GM21515 (cell line): Measurements from ENCODE around the gene KIAA1958.

Experiments used
- ATAC-seq: cut with Tn5 transposase; IDR thresholded peaks from one replicate; pipeline ENCODE4 v1.9.1; 2021; ENCODE audit not compliant: unreplicated experiment

The KIAA1958 gene

GRCh38 chr9:112529316-112529715 lies 42.7 kb downstream of the KIAA1958 start:
- no peak for ATAC-seq

DNA sequence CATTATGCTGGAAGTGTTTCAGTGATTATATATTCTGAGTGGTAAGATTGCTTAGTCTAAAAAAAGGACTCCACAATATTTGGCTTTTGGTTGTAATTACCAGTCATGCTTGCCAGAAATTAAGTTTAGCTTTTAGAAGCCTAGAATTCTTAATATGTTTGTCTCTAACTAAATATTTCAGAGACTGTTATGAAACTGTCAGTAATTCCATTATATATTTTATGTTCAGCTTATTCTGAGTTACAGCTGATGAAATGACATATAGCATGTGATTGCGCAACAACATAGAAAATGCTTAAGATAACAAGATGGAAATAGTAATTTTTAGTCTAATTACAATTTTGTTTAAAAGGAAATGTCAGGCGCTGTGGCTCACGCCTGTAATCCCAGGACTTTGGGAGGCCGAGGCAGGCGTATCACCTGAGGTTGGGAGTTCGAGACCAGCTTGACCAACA lies 44.2 kb downstream of the KIAA1958 start:
- no peak for ATAC-seq

- ATAC-seq = no peak
These were observed 45.1 kb downstream of the KIAA1958 start for GRCh38 chr9:112531666-112532282.

DNA sequence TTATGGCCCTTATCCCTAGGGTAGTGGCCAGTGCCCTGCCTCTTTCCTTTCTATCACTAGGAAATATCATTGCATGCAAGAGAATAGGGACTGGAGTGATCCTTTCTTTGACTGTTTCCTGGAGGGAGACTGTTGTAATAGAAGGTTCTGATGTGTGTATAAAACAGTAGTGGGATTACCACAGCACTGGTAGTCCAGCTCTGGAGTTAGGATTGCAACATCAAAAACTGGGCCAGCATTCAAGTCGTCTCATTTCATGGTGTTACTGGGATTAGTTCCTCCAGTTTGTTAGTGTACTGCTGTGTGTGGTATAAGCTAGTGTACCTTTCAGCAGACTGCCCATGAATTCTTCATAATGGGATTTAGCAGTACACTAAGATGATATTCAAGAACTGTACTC lies 45.8 kb downstream of the KIAA1958 start:
- ATAC-seq = no peak

- no peak for ATAC-seq
These were observed 47.0 kb downstream of the KIAA1958 start for GRCh38 chr9:112533660-112534059.

GRCh38 chr9:112535301-112535700 lies 48.7 kb downstream of the KIAA1958 start:
- no peak for ATAC-seq

GRCh38 chr9:112535811-112536210 lies 49.2 kb downstream of the KIAA1958 start:
- no peak for ATAC-seq

DNA sequence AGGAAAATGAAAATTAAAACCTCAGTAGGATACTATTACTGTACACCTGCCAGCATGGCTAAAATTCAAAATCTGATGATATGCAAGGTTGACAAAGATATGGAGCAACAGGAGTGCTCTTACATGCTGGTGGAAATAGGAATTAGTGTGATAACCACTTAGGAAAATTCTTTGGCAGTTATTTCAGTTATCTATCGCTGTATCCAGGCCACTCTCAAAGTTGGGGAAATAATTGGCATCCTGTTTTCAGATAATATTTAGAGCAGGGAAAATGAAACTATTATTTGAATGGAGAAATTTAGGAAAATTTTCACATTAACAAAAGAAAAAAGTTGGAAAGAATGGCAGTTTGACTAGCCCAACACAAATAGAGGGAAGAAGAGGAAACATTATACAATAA lies 50.9 kb downstream of the KIAA1958 start:
- ATAC-seq = no peak

- ATAC-seq = no peak
These were observed 54.2 kb downstream of the KIAA1958 start for GRCh38 chr9:112540800-112541199.

DNA sequence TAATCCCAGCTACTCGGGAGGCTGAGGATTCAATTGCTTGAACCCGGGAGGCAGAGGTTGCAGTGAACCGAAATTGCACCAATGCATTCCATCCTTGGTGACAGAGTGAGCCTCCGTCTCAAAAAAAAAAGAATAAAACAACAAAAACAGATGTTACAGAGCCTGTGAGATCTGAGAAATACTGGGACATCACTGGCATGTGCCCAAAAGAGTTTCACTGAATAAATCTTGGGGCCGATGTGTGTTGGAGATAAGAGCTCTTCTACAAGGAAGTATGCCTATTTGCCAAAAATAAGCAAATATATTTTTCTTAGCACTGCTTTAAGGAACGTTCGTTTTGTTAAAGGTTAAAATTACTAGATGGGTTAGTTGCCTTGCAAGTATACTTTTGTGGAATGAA lies 55.1 kb downstream of the KIAA1958 start:
- no peak for ATAC-seq

GRCh38 chr9:112542593-112543292 lies 56.1 kb downstream of the KIAA1958 start:
- ATAC-seq = no peak

GRCh38 chr9:112544477-112544876 lies 57.9 kb downstream of the KIAA1958 start:
- no peak for ATAC-seq

- no peak for ATAC-seq
These were observed 58.6 kb downstream of the KIAA1958 start for GRCh38 chr9:112545237-112545636.

DNA sequence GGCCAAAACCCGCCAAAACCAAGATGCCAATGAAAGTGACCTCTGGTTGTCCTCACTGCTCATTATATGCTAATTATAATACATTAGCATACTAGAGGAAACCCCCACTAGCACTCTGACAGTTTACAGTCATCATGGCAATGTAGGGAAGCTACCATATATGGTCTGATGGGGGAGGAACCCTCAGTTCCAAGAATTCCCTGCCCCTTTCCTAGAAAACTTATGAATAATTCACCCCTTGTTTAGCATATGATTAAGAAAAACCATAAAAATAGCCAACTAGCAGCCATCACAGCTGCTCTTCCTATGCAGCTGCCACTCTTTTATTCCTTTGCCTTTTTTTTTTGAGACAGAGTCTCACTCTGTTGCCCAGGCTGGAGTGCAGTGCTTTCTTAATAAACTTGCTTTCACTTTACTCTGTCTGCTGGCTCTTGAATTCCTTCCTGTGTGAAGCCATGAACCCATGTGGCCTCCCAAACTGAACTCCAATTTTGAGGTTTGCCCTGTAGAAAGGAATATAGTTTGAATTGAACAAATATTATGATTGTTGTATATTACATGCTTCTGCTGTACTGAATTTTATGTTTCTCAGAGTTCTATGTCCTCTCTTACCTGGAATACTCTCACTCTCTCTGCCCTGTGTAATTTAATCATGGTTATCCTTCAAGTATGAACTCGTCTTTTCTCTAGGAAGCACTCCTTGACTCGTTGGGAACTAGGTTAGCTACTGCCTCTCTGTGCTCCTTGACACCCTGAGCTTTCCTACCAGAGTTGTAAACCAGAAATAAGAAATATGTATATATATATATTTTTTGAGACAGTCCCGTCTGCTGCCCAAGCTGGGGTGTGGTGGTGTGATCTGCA lies 59.8 kb downstream of the KIAA1958 start:
- no peak for ATAC-seq

DNA sequence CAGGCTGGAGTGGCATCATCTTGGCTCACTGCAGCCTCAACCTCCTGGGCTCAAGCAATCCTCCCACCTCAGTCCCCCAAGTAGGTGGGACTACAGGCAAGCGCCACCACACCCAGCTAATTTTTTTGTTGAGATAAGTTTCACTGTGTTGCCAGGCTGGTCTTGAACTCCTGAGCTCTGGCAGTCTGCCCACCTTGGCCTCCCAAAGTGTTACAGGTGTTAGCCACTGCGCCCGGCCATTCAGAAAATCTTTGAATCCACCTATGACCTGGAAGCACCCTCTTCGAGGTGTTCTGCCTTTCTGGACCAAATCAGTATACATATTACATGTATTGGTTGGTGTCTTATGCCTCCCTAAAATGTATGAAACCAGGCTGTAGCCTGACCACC lies 61.4 kb downstream of the KIAA1958 start:
- ATAC-seq = no peak

GRCh38 chr9:112548836-112549595 lies 62.4 kb downstream of the KIAA1958 start:
- ATAC-seq = no peak

GRCh38 chr9:112550531-112550930 lies 63.9 kb downstream of the KIAA1958 start:
- no peak for ATAC-seq

- ATAC-seq = no peak
These were observed 65.0 kb downstream of the KIAA1958 start for GRCh38 chr9:112551641-112552040.

DNA sequence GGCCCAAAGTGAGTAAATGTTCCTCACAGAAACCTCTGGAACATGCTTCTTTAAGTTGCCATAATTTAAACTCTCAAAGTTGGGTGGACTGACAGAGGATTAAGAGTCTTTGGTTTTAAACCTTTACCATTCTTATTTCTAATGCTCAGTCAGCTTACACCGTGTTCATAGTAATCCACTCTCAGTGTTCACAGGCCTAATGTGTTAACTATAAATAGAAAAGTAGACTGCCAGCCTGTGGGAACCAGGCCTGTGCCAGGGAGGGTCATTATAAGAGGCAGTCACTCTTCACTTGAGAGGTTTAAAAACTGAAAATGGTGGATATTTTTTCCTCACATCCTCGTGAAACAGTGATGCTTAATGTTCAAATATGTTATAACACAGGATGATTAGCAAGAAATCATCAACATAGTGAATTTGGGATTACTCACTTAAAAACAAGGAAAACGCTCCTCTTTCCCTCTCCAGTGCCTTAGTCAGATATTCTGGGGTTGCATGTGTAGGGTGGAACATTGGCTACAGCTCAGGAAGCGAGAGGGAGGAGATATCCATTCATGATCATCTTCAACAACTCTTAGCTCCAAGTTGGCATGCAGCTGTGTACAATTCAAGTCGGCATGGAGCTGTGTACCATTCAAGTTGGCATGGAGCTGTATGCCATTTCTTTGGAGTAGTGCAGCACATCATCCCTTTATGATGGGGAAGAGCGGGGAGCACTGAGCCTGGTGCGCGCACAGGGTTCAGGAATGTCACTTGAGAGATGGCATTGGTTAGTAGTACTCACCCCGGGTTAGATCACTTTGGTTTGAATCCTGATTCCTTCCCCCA lies 65.8 kb downstream of the KIAA1958 start:
- ATAC-seq = no peak

DNA sequence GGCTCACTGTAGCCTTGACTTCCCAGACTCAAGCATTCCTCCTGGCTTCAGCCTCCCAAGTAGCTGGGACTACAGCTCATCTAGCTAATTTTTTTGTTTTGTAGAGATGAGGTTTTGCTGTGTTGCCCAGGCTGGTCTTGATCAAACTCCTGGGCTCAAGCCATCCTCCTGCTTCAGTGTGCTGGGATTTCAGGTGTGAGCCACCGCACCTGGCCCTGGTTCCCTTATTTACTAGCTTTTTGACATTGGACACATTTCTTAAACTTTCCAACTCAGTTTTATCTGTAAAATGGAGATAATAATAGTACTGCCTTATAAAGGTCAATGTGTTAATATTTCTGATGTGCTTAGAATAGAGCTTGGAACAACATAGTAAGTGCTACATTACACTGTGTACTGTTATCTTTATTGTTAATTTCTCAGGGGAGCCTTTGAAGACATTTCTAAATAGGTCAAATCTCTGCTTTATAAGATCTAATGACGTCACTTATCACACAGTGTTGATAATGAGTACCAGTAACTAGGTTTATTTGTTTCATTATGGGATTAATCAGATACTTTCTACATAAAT lies 66.7 kb downstream of the KIAA1958 start:
- no peak for ATAC-seq
